GM12878 (cell line): ENCODE measurements around the gene DNASE1L3. TPM values are rescaled to one million over a fixed set of nuclear protein-coding genes. Genes with fewer than 3 reads are reported as not detected.

Experiments used
- ATAC-seq: fragments of 200-7000 bp; cut with Tn5 transposase; 3 replicates; pipeline ENCODE4 v1.9.1; 2020; ENCODE audit warnings: mild to moderate bottlenecking, moderate library complexity
- BruUV-seq: library from RNA; stranded (reverse); fragments of 400-500 nt; replicated peaks from 2 replicates; lab custom pipeline; 2021; lab: Mats Ljungman, UMichigan
- CTCF ChIA-PET: fragments of 300-600 bp; sonication (Branson Sonifier 250); formaldehyde crosslinking; extraction: SDS; loops from one replicate; lab custom pipeline; 2021; ENCODE audit warnings: inconsistent platforms; lab: Yijun Ruan, JAX
- POLR2A ChIA-PET: fragments of 350-600 bp; formaldehyde crosslinking; extraction: SDS; loops from one replicate; lab custom pipeline; 2021; ENCODE audit warnings: inconsistent platforms; lab: Charles Lee
- RAD21 ChIA-PET: fragments of 300-600 bp; sonication (Branson Sonifier 250); formaldehyde crosslinking; loops from one replicate; lab custom pipeline; 2023; ENCODE audit warnings: antibody characterized with exemption; ENCODE audit not compliant: unreplicated experiment; lab: Charles Lee
- SMC1A ChIA-PET: fragments of 300-600 bp; sonication (Branson Sonifier 250); formaldehyde crosslinking; loops from one replicate; lab custom pipeline; 2023; ENCODE audit not compliant: unreplicated experiment, uncharacterized antibody; lab: Charles Lee
- DNase-seq: peaks from one replicate; pipeline ENCODE4 v3.0.0-alpha.2; 2011; ENCODE audit warnings: low read depth, low spot score
- FAIRE-seq: peaks from 3 replicates; lab custom pipeline; 2011; peaks lifted over from hg19 to GRCh38; lab: Jason Lieb, UNC
- H2AFZ ChIP-seq: 2 replicates; pipeline ENCODE4 v1.6.0; 2011; ENCODE audit warnings: low read depth, low read length, control low read depth; ENCODE audit not compliant: control insufficient read depth
- H3K27ac ChIP-seq: 2 replicates; pipeline ENCODE4 v1.5.1; 2011; ENCODE audit warnings: control low read depth; ENCODE audit not compliant: control insufficient read depth, insufficient read depth
- H3K27me3 ChIP-seq, 2 experiments: replicated peaks in 1 of 2; 2 replicates each; pipeline versions ENCODE4 v1.6.0 to v1.6.1; 2011; ENCODE audit warnings: low read length in 1 of 2; ENCODE audit not compliant: control insufficient read depth in 2 of 2, insufficient read depth in 2 of 2
- H3K36me3 ChIP-seq, 2 experiments: 2 replicates each; pipeline ENCODE4 v1.5.1; 2011; ENCODE audit warnings: low read length in 1 of 2; ENCODE audit not compliant: control insufficient read depth in 2 of 2, insufficient read depth in 2 of 2
- H3K4me1 ChIP-seq: 2 replicates; pipeline ENCODE4 v1.6.1; 2011; ENCODE audit warnings: mild to moderate bottlenecking, low read length, moderate library complexity, mixed read lengths; ENCODE audit not compliant: control insufficient read depth, insufficient read depth
- H3K4me2 ChIP-seq: 2 replicates; pipeline ENCODE4 v1.6.0; 2011; ENCODE audit warnings: control low read depth; ENCODE audit not compliant: control insufficient read depth, insufficient read depth
- H3K4me3 ChIP-seq: fragments of 200-600 bp; sonication (generic); 2 replicates; pipeline ENCODE4 v1.5.1; 2016
- H3K79me2 ChIP-seq: 2 replicates; pipeline ENCODE4 v1.6.0; 2011; ENCODE audit warnings: low read length; ENCODE audit not compliant: control insufficient read depth, insufficient read depth
- H3K9ac ChIP-seq: 2 replicates; pipeline ENCODE4 v1.8.0; 2011; ENCODE audit warnings: low read length, control low read depth, mixed read lengths; ENCODE audit not compliant: control insufficient read depth, insufficient read depth
- H3K9me3 ChIP-seq: replicated peaks from 3 replicates; pipeline ENCODE4 v1.5.1; 2011; ENCODE audit warnings: mild to moderate bottlenecking, low read length; ENCODE audit not compliant: control insufficient read depth, insufficient read depth
- H4K20me1 ChIP-seq: 2 replicates; pipeline ENCODE4 v1.6.0; 2011; ENCODE audit not compliant: control insufficient read depth, insufficient read depth
- CREB1 ChIP-seq: IDR thresholded peaks from 2 replicates; pipeline ENCODE4 v1.6.1; 2012; ENCODE audit warnings: low read depth, mild to moderate bottlenecking, inconsistent platforms
- HCFC1 ChIP-seq: fragments of 150-350 bp; IDR thresholded peaks from 2 replicates; pipeline ENCODE4 v1.6.1; 2014; ENCODE audit warnings: low read length
- IRF5 ChIP-seq: fragments of 450-650 bp; IDR thresholded peaks from 2 replicates; pipeline ENCODE4 v1.6.1; 2017; ENCODE audit warnings: borderline replicate concordance
- KAT2A ChIP-seq: conservative IDR thresholded peaks from 2 replicates; pipeline ENCODE4 v1.6.1; 2011; ENCODE audit warnings: low read depth, low read length; ENCODE audit not compliant: control insufficient read depth
- POLR2A ChIP-seq: IDR thresholded peaks from 2 replicates; pipeline ENCODE4 v1.6.1; 2011; ENCODE audit warnings: low read depth, mild to moderate bottlenecking, low read length
- RBBP5 ChIP-seq: fragments of 200-600 bp; sonication (generic); conservative IDR thresholded peaks from 2 replicates; pipeline ENCODE4 v1.6.1; 2016
- RELA ChIP-seq: fragments of 450-650 bp; IDR thresholded peaks from 2 replicates; pipeline ENCODE4 v1.8.0; 2014; ENCODE audit warnings: borderline replicate concordance; ENCODE audit not compliant: partially characterized antibody
- SIX5 ChIP-seq: IDR thresholded peaks from 2 replicates; pipeline ENCODE4 v1.6.1; 2011; ENCODE audit warnings: mild to moderate bottlenecking, low read depth, low read length, moderate library complexity; ENCODE audit not compliant: severe bottlenecking
- SUPT20H ChIP-seq: IDR thresholded peaks from 2 replicates; pipeline ENCODE4 v1.6.1; 2011; ENCODE audit warnings: low read depth, mild to moderate bottlenecking, low read length, moderate library complexity, borderline replicate concordance; ENCODE audit not compliant: control insufficient read depth
- WGBS: methylation state at CpG from one replicate; pipeline ENCODE4 v1.1.6; 2016; ENCODE audit warnings: low lambda C conversion rate; ENCODE audit not compliant: insufficient replicate concordance, insufficient coverage; ENCODE audit errors: missing lambda C conversion rate; 5-methylcytosine and 5-hydroxymethylcytosine counted together
- in situ Hi-C: fragments of 300-500 bp; cut with MboI; formaldehyde crosslinking; loops from 9 replicates; pipeline ENCODE4 v1.14.3; 2018; ENCODE audit warnings: mixed read lengths
- intact Hi-C: fragments of 100-400 bp; cut with micrococcal nuclease; formaldehyde crosslinking; loops from one replicate; pipeline ENCODE4 v1.14.2; 2022; ENCODE audit not compliant: unreplicated experiment
- polyA plus RNA-seq, 11 experiments: library from polyadenylated mRNA; depleted of rRNA in 4 of 11; unstranded in 6 of 11; stranded (reverse) in 5 of 11; fragments of >200 nt; fragmentation: Nextera tagmentation in 4 of 11; fragmentation: Illumina TruSeq in 1 of 11; extraction: Ambion mirVana in 4 of 11; extraction: Trizol in 1 of 11; gene quantifications; 1 replicate in 1 of 11; 2 replicates in 10 of 11; pipeline versions ENCODE4 v1.2.1 to v1.2.3, GENCODE V29; 2011 to 2016; ENCODE audit warnings: inconsistent platforms in 2 of 11, missing spikeins in 2 of 11, low read depth in 1 of 11
- total RNA-seq, 4 experiments: library from RNA; depleted of rRNA in 3 of 4; stranded (reverse); fragments of >200 nt in 3 of 4; fragmentation: Illumina TruSeq in 1 of 4; extraction: Trizol in 1 of 4; gene quantifications; 2 replicates each; pipeline versions ENCODE4 v1.2.1 to v1.2.3, GENCODE V29; 2013 to 2021
- TF ChIP-seq, protein P1 (sequence below): fragments of 450-650 bp; IDR thresholded peaks from 2 replicates; pipeline ENCODE4 v1.6.1; 2018; ENCODE audit warnings: mild to moderate bottlenecking, low read depth, moderate library complexity; ENCODE audit not compliant: partially characterized antibody

Gene DNASE1L3
- total and polyA plus RNA-seq, 10 of the 15 experiments (the other 5 are each of a cell fraction or from before 2014, with no cell fraction given) = 3.2 to 72.1 (median 6.3) TPM

DNA sequence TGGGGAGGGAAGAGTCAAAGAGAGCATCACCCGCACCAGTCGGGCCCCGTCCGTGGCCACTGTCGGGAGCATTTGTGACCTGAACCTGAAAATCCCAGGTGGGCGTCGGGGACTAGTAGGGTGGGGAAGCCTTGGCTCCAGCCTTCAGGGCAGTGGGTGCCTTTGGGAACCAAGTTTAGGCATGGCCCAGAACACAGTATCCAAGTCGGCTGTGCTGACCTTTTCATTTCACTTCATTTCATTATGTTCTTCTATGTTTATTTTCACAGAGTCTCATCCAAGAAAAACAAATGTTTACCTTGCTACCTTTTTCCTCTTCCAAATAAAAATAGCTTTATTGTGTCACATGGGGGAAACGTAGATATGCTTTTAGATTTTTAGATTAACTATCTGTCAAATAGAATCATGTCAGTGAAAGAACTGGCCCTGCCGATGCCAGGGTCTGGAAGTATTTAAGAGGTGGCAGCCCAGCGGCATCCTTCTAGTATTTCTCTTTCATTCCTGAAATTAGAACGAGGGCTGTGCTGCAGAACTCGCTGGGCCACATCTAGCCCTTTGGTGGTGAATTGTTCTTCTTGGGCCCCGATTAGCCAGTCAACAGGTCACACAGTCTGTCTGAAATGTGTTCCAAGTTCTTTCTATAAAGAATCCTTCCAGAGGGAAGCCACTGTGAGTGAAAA, 60.5 kb downstream of the DNASE1L3 start:
- ChIA-PET SMC1A (interaction anchor here (1.3 kb wide), 1 partner anchor 131 kb away, joined by 3 read pairs; no protein-coding TSS in a partner anchor), RAD21 (no interaction called here), POLR2A (no interaction called here), CTCF (interaction anchor here (2.6 kb wide), 1 partner anchor 17 kb away, joined by 11 read pairs; no protein-coding TSS in a partner anchor)
- H3K9me3 ChIP-seq = no peaks in the 10 kb centered on the region
- no peak overlapping the region for H3K4me2 ChIP-seq
- ATAC-seq = no peak
- no peaks in the 10 kb centered on the region for H3K27me3 ChIP-seq
- H3K9ac ChIP-seq = no peak overlapping the region
- no peaks in the 10 kb centered on the region for H3K79me2 ChIP-seq
- WGBS = 89% methylated on average over 14 of the region's 14 CpGs
- H2AFZ ChIP-seq = no peak overlapping the region
- H4K20me1 ChIP-seq = no peaks in the 10 kb centered on the region
- intact Hi-C loops = no loop called here
- no peak for DNase-seq
- no peak for FAIRE-seq
- no peak overlapping the region for H3K4me3 ChIP-seq
- in situ Hi-C loops = no loop called here
- no peaks in the 10 kb centered on the region for H3K4me1 ChIP-seq
- H3K27ac ChIP-seq = no peak overlapping the region
- no peak for TF ChIP-seq IRF5
- TF ChIP-seq, protein P1, sequence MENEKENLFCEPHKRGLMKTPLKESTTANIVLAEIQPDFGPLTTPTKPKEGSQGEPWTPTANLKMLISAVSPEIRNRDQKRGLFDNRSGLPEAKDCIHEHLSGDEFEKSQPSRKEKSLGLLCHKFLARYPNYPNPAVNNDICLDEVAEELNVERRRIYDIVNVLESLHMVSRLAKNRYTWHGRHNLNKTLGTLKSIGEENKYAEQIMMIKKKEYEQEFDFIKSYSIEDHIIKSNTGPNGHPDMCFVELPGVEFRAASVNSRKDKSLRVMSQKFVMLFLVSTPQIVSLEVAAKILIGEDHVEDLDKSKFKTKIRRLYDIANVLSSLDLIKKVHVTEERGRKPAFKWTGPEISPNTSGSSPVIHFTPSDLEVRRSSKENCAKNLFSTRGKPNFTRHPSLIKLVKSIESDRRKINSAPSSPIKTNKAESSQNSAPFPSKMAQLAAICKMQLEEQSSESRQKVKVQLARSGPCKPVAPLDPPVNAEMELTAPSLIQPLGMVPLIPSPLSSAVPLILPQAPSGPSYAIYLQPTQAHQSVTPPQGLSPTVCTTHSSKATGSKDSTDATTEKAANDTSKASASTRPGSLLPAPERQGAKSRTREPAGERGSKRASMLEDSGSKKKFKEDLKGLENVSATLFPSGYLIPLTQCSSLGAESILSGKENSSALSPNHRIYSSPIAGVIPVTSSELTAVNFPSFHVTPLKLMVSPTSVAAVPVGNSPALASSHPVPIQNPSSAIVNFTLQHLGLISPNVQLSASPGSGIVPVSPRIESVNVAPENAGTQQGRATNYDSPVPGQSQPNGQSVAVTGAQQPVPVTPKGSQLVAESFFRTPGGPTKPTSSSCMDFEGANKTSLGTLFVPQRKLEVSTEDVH = no peak
- no peak for TF ChIP-seq POLR2A
- TF ChIP-seq HCFC1 = no peak
- no peak for TF ChIP-seq RELA
- TF ChIP-seq KAT2A = no peak
- TF ChIP-seq RBBP5 = no peak
- no peak for TF ChIP-seq SUPT20H
- no peak for TF ChIP-seq SIX5
- no peak for TF ChIP-seq CREB1
- no TSS peak for BruUV-seq
- H3K36me3 ChIP-seq = peaks cover 5 to 10% of the 10 kb centered on the region in 2 experiments; a peak in 3 of 4 replicates
